SK-N-SH (cell line): ENCODE results near the gene CHD9. TPM values are rescaled to one million over a fixed set of nuclear protein-coding genes. Genes with fewer than 3 reads are reported as not detected.

ENCODE experiments used
- CTCF ChIA-PET: fragments of 300-600, 350-600 bp; formaldehyde crosslinking; extraction: SDS; loops from one replicate; lab custom pipeline; 2021; lab: Yijun Ruan, JAX
- POLR2A ChIA-PET: fragments of 350-600 bp; sonication (Branson Sonifier 250); formaldehyde crosslinking; extraction: SDS; loops from one replicate; lab custom pipeline; 2020; ENCODE audit warnings: antibody characterized with exemption, inconsistent platforms; lab: Yijun Ruan, JAX
- DNase-seq: peaks from one replicate; pipeline ENCODE4 v3.0.0; 2012
- H2AFZ ChIP-seq: fragments of 200-600 bp; sonication (generic); 2 replicates; pipeline ENCODE4 v1.8.1; 2016; ENCODE audit warnings: antibody characterized with exemption, mild to moderate bottlenecking, low read depth
- H3F3A ChIP-seq: fragments of 200-600 bp; sonication (generic); replicated peaks from 2 replicates; pipeline ENCODE3; 2016; ENCODE audit warnings: antibody characterized with exemption, mild to moderate bottlenecking; ENCODE audit not compliant: insufficient read depth
- H3K27ac ChIP-seq, 2 experiments: fragments of 200-500 bp in 1 of 2; fragments of 200-600 bp in 1 of 2; sonication (Bioruptor generic) in 1 of 2; sonication (generic), shearing (Covaris generic) in 1 of 2; 2 replicates each; pipeline versions ENCODE4 v1.5.1 to v1.6.1; 2014 to 2016; ENCODE audit warnings: low read depth in 2 of 2, inconsistent platforms in 1 of 2, low read length in 1 of 2, mild to moderate bottlenecking in 1 of 2, mixed read lengths in 1 of 2
- H3K27me3 ChIP-seq: fragments of 200-600 bp; sonication (generic), shearing (Covaris generic); 2 replicates; pipeline ENCODE4 v1.6.1; 2016; ENCODE audit warnings: mixed run types; ENCODE audit not compliant: insufficient read depth
- H3K36me3 ChIP-seq, 2 experiments: fragments of 200-500 bp in 1 of 2; fragments of 200-600 bp in 1 of 2; sonication (Bioruptor generic) in 1 of 2; sonication (generic) in 1 of 2; replicated peaks in 1 of 2; 2 replicates each; pipeline versions ENCODE3 to v1.5.1; 2014 to 2016; ENCODE audit warnings: low read length in 1 of 2, mild to moderate bottlenecking in 1 of 2; ENCODE audit not compliant: insufficient read depth in 2 of 2, control insufficient read depth in 1 of 2
- H3K4me1 ChIP-seq, 2 experiments: fragments of 200-500 bp in 1 of 2; fragments of 200-600 bp in 1 of 2; sonication (Bioruptor generic) in 1 of 2; sonication (generic), shearing (Covaris generic) in 1 of 2; 2 replicates each; pipeline versions ENCODE4 v1.5.1 to v1.6.1; 2014 to 2016; ENCODE audit warnings: low read depth in 1 of 2, low read length in 1 of 2, mixed run types in 1 of 2; ENCODE audit not compliant: insufficient read depth in 2 of 2, control insufficient read depth in 1 of 2
- H3K4me2 ChIP-seq: fragments of 200-600 bp; sonication (generic), shearing (Covaris generic); 2 replicates; pipeline ENCODE4 v1.6.1; 2017; ENCODE audit warnings: mixed run types
- H3K4me3 ChIP-seq, 2 experiments: fragments of 200-500 bp in 1 of 2; fragments of 200-600 bp in 1 of 2; sonication (Bioruptor generic) in 1 of 2; sonication (generic), shearing (Covaris generic) in 1 of 2; 2 replicates each; pipeline versions ENCODE4 v1.5.1 to v1.8.1; 2014 to 2016; ENCODE audit warnings: low read depth in 2 of 2, inconsistent platforms in 1 of 2, low read length in 1 of 2, mild to moderate bottlenecking in 1 of 2, mixed read lengths in 1 of 2, moderate library complexity in 1 of 2
- H3K79me2 ChIP-seq: fragments of 200-600 bp; sonication (generic); 2 replicates; pipeline ENCODE4 v1.8.1; 2017; ENCODE audit warnings: mild to moderate bottlenecking; ENCODE audit not compliant: insufficient read depth
- H3K9ac ChIP-seq: fragments of 200-600 bp; sonication (generic); 2 replicates; pipeline ENCODE4 v1.6.1; 2017; ENCODE audit warnings: mixed run types
- H3K9me2 ChIP-seq: fragments of 200-600 bp; sonication (generic); 2 replicates; pipeline ENCODE4 v1.6.1; 2017; ENCODE audit warnings: mixed run types
- H3K9me3 ChIP-seq: fragments of 200-600 bp; sonication (generic); 2 replicates; pipeline ENCODE4 v1.6.1; 2017; ENCODE audit warnings: mixed run types, mild to moderate bottlenecking, moderate library complexity
- H4K20me1 ChIP-seq: fragments of 200-600 bp; sonication (generic); 2 replicates; pipeline ENCODE4 v1.6.1; 2017; ENCODE audit warnings: mild to moderate bottlenecking, mixed run types; ENCODE audit not compliant: insufficient read depth
- CHD2 ChIP-seq: fragments of 150-350 bp; IDR thresholded peaks from 2 replicates; pipeline ENCODE4 v1.6.1; 2018; ENCODE audit warnings: low read length; ENCODE audit not compliant: partially characterized antibody
- ELF1 ChIP-seq: IDR thresholded peaks from 2 replicates; pipeline ENCODE4 v1.4.0; 2012
- EP300 ChIP-seq, 2 experiments: IDR thresholded peaks; 2 replicates each; pipeline versions ENCODE4 v1.4.0 to v1.6.1; 2012; ENCODE audit warnings: borderline replicate concordance in 1 of 2, low read depth in 1 of 2, low read length in 1 of 2
- EZH2phosphoT487 ChIP-seq: fragments of 200-600 bp; sonication (generic); IDR thresholded peaks from 2 replicates; pipeline ENCODE4 v1.6.1; 2017; ENCODE audit warnings: low read depth, mixed run types, mild to moderate bottlenecking, antibody characterized with exemption, moderate library complexity, borderline replicate concordance
- FOSL2 ChIP-seq: IDR thresholded peaks from 2 replicates; pipeline ENCODE4 v1.4.0; 2012; ENCODE audit warnings: low read depth, mild to moderate bottlenecking, moderate library complexity, borderline replicate concordance
- FOXJ3 ChIP-seq: sonication (generic); formaldehyde crosslinking; IDR thresholded peaks from 2 replicates; pipeline ENCODE4 v1.5.1; 2020; ENCODE audit warnings: mild to moderate bottlenecking, missing genetic modification reagents
- GABPA ChIP-seq: IDR thresholded peaks from 2 replicates; pipeline ENCODE4 v1.4.0; 2012; ENCODE audit warnings: low read depth, mild to moderate bottlenecking
- GATA2 ChIP-seq: sonication (generic); formaldehyde crosslinking; IDR thresholded peaks from 2 replicates; pipeline ENCODE4 v1.5.0; 2020; ENCODE audit warnings: mild to moderate bottlenecking, missing genetic modification reagents
- JUND ChIP-seq: IDR thresholded peaks from 2 replicates; pipeline ENCODE4 v1.4.0; 2012
- MAX ChIP-seq: IDR thresholded peaks from 2 replicates; pipeline ENCODE4 v1.4.0; 2012; ENCODE audit warnings: low read depth
- MEF2A ChIP-seq: IDR thresholded peaks from 2 replicates; pipeline ENCODE4 v1.4.0; 2012; ENCODE audit warnings: low read depth, borderline replicate concordance
- MXI1 ChIP-seq: IDR thresholded peaks from 2 replicates; pipeline ENCODE4 v1.6.1; 2012; ENCODE audit warnings: mild to moderate bottlenecking, low read depth, low read length, improper control_type of control experiment
- NFIC ChIP-seq: IDR thresholded peaks from 2 replicates; pipeline ENCODE4 v1.4.0; 2012; ENCODE audit warnings: borderline replicate concordance
- NRF1 ChIP-seq: IDR thresholded peaks from 2 replicates; pipeline ENCODE4 v1.6.1; 2012; ENCODE audit warnings: low read depth, mild to moderate bottlenecking, low read length
- PBX3 ChIP-seq: IDR thresholded peaks from 2 replicates; pipeline ENCODE4; 2012
- POLR2AphosphoS5 ChIP-seq: IDR thresholded peaks from 2 replicates; pipeline ENCODE4 v1.6.1; 2012; ENCODE audit warnings: low read depth, low read length
- RAD21 ChIP-seq: IDR thresholded peaks from 2 replicates; pipeline ENCODE4 v1.6.1; 2012; ENCODE audit warnings: mild to moderate bottlenecking, low read length
- RCOR1 ChIP-seq: fragments of 150-350 bp; IDR thresholded peaks from 2 replicates; pipeline ENCODE4 v1.6.1; 2017; ENCODE audit warnings: antibody characterized with exemption, low read length
- RFX5 ChIP-seq: IDR thresholded peaks from 2 replicates; pipeline ENCODE4 v1.6.1; 2012; ENCODE audit warnings: mild to moderate bottlenecking, improper control_type of control experiment, low read length
- RXRA ChIP-seq: IDR thresholded peaks from 2 replicates; pipeline ENCODE4 v1.4.0; 2012; ENCODE audit warnings: low read depth, mild to moderate bottlenecking, borderline replicate concordance
- SIN3A ChIP-seq: IDR thresholded peaks from 2 replicates; pipeline ENCODE4 v1.6.1; 2012; ENCODE audit warnings: low read depth, mild to moderate bottlenecking, low read length, moderate library complexity, borderline replicate concordance
- SMC3 ChIP-seq: IDR thresholded peaks from 2 replicates; pipeline ENCODE4 v1.6.1; 2012; ENCODE audit warnings: low read depth, low read length, improper control_type of control experiment
- TAF1 ChIP-seq: IDR thresholded peaks from 2 replicates; pipeline ENCODE4 v1.6.1; 2012; ENCODE audit warnings: low read depth, mild to moderate bottlenecking, low read length, moderate library complexity, borderline replicate concordance
- TCF12 ChIP-seq: IDR thresholded peaks from 2 replicates; pipeline ENCODE4 v1.4.0; 2012
- TEAD4 ChIP-seq: IDR thresholded peaks from 2 replicates; pipeline ENCODE4 v1.4.0; 2012; ENCODE audit warnings: mild to moderate bottlenecking, borderline replicate concordance; ENCODE audit not compliant: insufficient read depth
- YY1 ChIP-seq: IDR thresholded peaks from 2 replicates; pipeline ENCODE4 v1.4.0; 2012; ENCODE audit warnings: low read depth, mild to moderate bottlenecking
- ZBTB33 ChIP-seq: IDR thresholded peaks from 2 replicates; pipeline ENCODE4 v1.4.0; 2012; ENCODE audit warnings: low read depth, borderline replicate concordance
- WGBS: methylation state at CpG from one replicate; pipeline ENCODE4 v1.1.6; 2017; ENCODE audit warnings: low lambda C conversion rate; 5-methylcytosine and 5-hydroxymethylcytosine counted together
- polyA plus RNA-seq, 3 experiments: library from polyadenylated mRNA; depleted of rRNA; stranded (reverse); fragments of >200 nt; gene quantifications; 2 replicates each; pipeline ENCODE4 v1.2.3, GENCODE V29; 2012
- TF ChIP-seq, protein P1 (sequence below): IDR thresholded peaks from 2 replicates; pipeline ENCODE4 v1.4.0; 2012; ENCODE audit warnings: low read depth, borderline replicate concordance

Gene CHD9
- polyA plus RNA-seq, 1 of the 3 experiments (the other 2 are of a cell fraction) = 6.2 TPM

GRCh38 chr16:53099318-53100130 lies 44.7 kb downstream of the CHD9 start:
- peak overlapping the region; percentile 74 for H3K9ac ChIP-seq
- peak overlapping the region; percentile 37; the same call in 1 of the 2 replicates for H2AFZ ChIP-seq
- ChIA-PET POLR2A (interaction anchor here (0.9 to 4.7 kb wide), 8 partner anchors 8 to 55 kb away, joined by 3 to 58 read pairs (median 10); partner anchors contain the start of gene CHD9), CTCF (interaction anchor here (0.8 to 3.4 kb wide), 12 partner anchors 9 to 184 kb away, joined by 3 to 31 read pairs (median 4); partner anchors contain the start of gene CHD9)
- peaks cover 38% of the 10 kb centered on the region for H3F3A ChIP-seq
- no peaks in the 10 kb centered on the region for H3K27me3 ChIP-seq
- peaks cover 0 to 3% of the 10 kb centered on the region in 2 experiments for H3K36me3 ChIP-seq
- peaks cover 66% of the 10 kb centered on the region for H3K79me2 ChIP-seq
- H4K20me1 ChIP-seq = no peaks in the 10 kb centered on the region
- peak overlapping the region; percentile 36 to 61 for H3K4me3 ChIP-seq
- WGBS = 5% methylated on average over 17 of the region's 26 CpGs
- peak; percentile 89 for DNase-seq
- H3K4me2 ChIP-seq = peak overlapping the region; percentile 82
- H3K4me1 ChIP-seq = peaks cover 17 to 25% of the 10 kb centered on the region in 2 experiments
- H3K9me3 ChIP-seq = no peaks in the 10 kb centered on the region
- H3K27ac ChIP-seq = peak overlapping the region; percentile 99
- peak; percentile 46; the same call in 1 of the 2 replicates for TF ChIP-seq RCOR1
- peak; percentile 94 for TF ChIP-seq NFIC
- peak; percentile 71 for TF ChIP-seq TEAD4
- TF ChIP-seq RAD21 = peak; percentile 27; the same call in 1 of the 2 replicates
- TF ChIP-seq, protein P1, sequence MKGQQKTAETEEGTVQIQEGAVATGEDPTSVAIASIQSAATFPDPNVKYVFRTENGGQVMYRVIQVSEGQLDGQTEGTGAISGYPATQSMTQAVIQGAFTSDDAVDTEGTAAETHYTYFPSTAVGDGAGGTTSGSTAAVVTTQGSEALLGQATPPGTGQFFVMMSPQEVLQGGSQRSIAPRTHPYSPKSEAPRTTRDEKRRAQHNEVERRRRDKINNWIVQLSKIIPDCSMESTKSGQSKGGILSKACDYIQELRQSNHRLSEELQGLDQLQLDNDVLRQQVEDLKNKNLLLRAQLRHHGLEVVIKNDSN = peak; percentile 79
- no peak for TF ChIP-seq NRF1
- peak; percentile 99 for TF ChIP-seq MXI1
- TF ChIP-seq JUND = peak; percentile 31; the same call in 1 of the 2 replicates
- no peak for TF ChIP-seq YY1
- TF ChIP-seq MEF2A = peak; percentile 42; the same call in 1 of the 2 replicates
- peak; percentile 85 for TF ChIP-seq TCF12
- 0 out of 2 replicates have a peak, but pooled peaks have one; percentile 11 for TF ChIP-seq ELF1
- peak; percentile 74 for TF ChIP-seq CHD2
- peak; percentile 78 for TF ChIP-seq FOXJ3
- peak; percentile 88; the same call in 1 of the 2 replicates for TF ChIP-seq SIN3A
- peak; percentile 18; the same call in 1 of the 2 replicates for TF ChIP-seq POLR2AphosphoS5
- no peak for TF ChIP-seq ZBTB33
- TF ChIP-seq MAX = peak; percentile 97
- no peak for TF ChIP-seq RFX5
- TF ChIP-seq EP300 (IDR thresholded peaks at IDR 0.05; ENCODE audit: borderline replicate concordance in 1 of 2, low read depth in 1 of 2, low read length in 1 of 2) = peak; percentile 76 to 84
- TF ChIP-seq GABPA = no peak
- TF ChIP-seq FOSL2 = 0 out of 2 replicates have a peak, but pooled peaks have one; percentile 32
- TF ChIP-seq PBX3 = peak; percentile 78
- TF ChIP-seq TAF1 = no peak
- TF ChIP-seq EZH2phosphoT487 = no peak
- TF ChIP-seq GATA2 (CRISPR knock-in tag) = 0 out of 2 replicates have a peak, but pooled peaks have one; percentile 20
- peak; percentile 91 for TF ChIP-seq RXRA
- TF ChIP-seq SMC3 = peak; percentile 18; the same call in 1 of the 2 replicates
- TF ChIP-seq, all 33 proteins: peak for 21
- H3K9me2 ChIP-seq = no peaks in the 10 kb centered on the region
